HG02840 (cell line): Measurements from ENCODE around the gene ARHGEF12.

Experiments
- ATAC-seq: cut with Tn5 transposase; IDR thresholded peaks from one replicate; pipeline ENCODE4 v1.9.1; 2021; ENCODE audit warnings: mild to moderate bottlenecking, moderate library complexity, moderate number of reproducible peaks; ENCODE audit not compliant: unreplicated experiment, low FRiP score

Gene ARHGEF12, protein sequence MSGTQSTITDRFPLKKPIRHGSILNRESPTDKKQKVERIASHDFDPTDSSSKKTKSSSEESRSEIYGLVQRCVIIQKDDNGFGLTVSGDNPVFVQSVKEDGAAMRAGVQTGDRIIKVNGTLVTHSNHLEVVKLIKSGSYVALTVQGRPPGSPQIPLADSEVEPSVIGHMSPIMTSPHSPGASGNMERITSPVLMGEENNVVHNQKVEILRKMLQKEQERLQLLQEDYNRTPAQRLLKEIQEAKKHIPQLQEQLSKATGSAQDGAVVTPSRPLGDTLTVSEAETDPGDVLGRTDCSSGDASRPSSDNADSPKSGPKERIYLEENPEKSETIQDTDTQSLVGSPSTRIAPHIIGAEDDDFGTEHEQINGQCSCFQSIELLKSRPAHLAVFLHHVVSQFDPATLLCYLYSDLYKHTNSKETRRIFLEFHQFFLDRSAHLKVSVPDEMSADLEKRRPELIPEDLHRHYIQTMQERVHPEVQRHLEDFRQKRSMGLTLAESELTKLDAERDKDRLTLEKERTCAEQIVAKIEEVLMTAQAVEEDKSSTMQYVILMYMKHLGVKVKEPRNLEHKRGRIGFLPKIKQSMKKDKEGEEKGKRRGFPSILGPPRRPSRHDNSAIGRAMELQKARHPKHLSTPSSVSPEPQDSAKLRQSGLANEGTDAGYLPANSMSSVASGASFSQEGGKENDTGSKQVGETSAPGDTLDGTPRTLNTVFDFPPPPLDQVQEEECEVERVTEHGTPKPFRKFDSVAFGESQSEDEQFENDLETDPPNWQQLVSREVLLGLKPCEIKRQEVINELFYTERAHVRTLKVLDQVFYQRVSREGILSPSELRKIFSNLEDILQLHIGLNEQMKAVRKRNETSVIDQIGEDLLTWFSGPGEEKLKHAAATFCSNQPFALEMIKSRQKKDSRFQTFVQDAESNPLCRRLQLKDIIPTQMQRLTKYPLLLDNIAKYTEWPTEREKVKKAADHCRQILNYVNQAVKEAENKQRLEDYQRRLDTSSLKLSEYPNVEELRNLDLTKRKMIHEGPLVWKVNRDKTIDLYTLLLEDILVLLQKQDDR (N-terminal part only)

DNA sequence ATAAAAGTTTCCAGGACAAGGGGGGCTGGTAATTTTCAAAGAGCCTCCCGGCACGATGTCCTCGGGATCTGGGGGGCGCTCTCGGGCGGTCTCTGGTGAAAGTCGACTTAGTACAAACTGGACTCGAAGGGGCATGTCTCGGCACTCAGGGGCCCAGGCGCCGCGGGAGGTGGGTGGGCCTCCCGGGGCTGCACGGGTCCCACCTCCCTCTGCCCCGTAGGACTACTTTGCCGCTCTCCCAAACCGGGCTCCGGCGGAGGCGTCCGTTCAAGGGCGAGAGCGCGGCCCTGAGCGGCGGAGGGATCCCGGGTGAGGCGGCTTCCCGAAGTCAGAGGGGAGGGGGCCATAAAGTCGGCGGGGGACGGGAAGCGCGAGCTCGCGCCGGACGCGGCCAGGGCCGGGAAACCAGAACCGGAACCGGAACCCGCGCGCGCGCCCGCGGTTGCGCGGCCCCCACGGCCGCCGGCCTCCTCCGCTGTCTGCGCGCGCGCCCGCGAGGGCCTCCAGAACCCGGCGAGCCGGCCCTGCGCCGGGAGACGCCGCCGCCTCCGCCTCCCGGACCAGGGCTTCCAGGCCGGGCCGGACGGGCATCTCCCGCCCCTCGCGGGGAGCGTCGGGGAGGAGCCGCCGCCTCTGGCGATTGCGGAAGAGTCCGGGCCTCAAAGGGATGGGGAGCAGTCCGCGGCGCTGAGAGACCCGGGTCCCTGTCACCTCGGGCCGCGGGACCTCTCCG, at the start of gene ARHGEF12:
Gene ARHGEF12 (plus strand): TSS at position 506 of the 733 bp plus-strand sequence. CDS start 831 bp downstream, outside the sequence.
- ATAC-seq: peak; percentile 73

DNA sequence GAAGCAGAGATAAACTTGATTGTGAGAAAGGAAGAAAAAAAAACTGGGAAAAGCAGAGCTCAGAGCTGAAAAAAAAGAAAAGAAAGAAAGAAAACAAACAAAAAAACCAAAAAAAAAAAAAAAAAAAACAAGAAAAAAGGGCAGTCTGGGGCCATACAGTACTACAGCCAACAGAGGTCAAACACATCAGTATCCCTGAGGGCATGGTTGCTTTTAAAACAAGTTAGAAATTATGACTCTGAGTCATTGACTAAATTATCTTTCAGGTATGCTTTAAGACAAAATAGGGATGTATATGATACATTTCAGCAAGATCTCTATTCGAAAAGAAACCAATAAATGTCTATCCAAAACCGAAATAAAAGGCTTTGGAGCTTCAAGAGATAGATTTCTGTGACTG, 48.2 kb upstream of the ARHGEF12 start:
- no peak for ATAC-seq

GRCh38 chr11:120289426-120289825, 46.8 kb upstream of the ARHGEF12 start:
- no peak for ATAC-seq

- no peak for ATAC-seq
These were observed 45.3 kb upstream of the ARHGEF12 start for GRCh38 chr11:120290956-120291355.

DNA sequence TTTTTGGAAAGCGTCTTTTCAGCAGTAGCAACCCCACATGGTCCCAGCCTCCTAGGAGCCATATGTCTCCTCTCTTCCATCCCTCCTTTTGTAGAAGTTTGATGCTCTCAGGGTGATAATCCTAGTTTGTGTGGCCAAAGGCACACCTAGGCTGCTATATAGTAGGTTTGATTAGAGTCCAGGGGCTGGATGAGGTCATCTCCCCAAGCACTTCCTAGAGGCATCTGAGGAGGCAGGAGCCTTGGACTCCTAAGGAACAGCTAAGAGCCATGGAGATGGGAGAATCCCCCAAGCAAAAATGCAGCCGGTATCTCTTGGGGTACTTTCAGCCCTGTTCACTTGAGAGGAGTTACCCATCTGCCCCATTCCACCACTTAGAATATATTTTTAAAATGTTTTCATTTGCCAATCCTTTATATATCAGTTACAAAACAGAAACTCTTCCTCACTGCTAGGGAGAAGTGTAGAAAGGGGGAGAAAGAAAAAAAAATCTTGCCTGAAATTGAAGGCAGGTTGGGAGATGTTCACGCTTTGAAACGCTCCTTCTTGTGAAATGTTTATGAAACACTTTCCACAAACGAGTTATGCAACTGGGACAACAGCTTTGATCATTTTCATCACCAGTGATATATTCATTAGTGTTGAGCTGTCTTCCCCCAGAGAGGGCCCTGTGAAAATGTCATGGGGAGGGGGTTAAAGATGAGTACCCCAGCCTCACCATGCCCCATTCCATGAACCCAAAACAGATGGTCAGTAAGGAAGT, 43.0 kb upstream of the ARHGEF12 start:
- ATAC-seq: no peak

DNA sequence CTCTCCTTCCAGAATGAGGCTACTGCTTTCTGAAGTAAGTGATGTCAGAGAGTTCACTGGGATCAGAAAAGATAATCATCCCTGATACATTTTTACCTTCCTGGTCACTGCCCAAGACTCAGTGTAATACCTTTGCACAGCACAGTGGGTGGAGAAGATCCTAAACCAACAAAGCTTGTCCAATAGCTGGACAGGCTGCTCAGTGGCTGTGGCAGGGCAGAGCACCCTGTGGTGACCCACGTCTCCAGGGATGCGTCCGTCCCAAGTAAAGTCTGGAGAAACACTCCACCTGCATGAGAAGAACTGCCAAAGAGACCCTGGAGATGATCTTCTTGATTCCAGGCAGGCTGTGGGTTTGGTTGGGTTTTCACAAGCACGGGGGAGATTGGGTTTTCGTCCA, 42.1 kb upstream of the ARHGEF12 start:
- no peak for ATAC-seq

- no peak for ATAC-seq
These were observed 41.1 kb upstream of the ARHGEF12 start for GRCh38 chr11:120295099-120295498.

- ATAC-seq: no peak
These were observed 39.7 kb upstream of the ARHGEF12 start for GRCh38 chr11:120296554-120296953.

DNA sequence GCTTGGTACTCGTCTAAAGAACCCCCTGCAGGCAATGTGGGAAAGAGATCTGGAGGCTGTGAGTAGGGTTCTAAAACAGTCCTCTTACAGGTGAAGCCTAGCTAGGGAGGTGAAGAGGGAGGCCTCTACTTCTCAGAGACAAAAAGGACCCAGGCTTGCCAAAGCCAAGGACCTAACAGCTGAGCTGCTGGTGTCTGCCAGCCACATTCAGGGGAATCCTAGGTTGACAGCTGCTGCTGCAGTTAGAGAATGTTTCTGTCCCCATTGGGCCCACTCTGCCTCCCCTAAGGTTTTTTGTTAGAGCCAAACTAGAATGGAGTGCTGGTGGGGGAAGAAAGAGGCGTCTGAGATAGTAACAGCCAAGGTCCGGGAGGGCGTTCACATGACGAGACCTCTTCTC, 37.8 kb upstream of the ARHGEF12 start:
- ATAC-seq: no peak

DNA sequence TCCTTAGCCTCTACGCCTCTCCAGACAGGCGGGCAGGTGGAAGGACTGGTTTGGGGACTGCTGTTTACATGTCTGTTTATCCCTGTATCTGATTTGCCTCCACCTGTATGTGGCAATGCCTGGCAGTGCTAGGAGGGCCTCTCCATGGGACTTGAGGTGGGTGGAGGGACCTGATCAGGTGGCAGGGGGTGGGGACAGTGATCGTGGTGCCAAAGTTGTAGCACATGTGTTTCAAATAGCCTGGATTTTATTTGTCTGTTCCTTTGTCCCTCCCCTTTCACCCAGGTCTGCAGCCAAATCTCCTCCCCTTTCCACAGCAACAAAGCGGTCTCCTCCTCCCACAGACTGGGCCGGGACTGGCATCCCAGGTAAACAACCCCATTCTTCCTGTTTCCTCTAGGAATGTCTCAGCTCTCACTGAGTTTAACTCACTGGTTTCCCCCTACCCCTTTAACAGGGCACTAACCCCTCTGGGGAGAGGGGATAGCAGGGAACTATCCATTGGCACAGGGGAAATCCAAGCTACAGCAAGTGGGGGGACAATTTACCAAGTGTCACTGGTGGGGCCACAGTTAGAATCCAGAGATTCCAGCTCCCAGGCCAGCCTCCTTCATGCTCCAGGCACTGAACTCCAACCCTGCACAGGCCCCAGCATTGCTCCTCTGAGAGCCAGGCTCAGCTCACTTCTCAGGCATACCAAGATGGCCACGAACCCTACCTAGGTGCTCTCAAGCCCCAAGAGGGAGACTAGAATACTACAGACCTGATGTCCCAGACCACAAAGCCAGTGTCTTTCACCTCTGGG, 34.0 kb upstream of the ARHGEF12 start:
- ATAC-seq: no peak

GRCh38 chr11:120303004-120303637, 33.1 kb upstream of the ARHGEF12 start:
- no peak for ATAC-seq

DNA sequence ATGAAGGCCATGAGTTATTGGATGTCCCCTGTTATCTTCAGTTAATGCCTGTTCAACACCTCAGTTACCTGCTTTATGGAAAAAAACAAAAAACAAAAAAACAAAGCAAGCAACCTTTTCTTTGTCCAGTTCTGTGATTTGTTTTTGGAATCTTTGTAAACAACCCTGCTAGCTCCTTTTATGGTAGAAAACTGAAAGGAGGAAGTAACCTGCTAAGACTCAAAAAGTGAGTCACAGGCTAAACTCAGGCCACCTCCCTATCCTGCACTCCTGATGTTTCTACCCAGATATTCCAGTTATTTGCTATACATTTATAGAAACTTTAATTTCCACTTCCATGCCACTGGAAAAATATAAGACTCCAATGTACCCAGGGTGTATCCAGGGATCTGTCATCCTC, 31.7 kb upstream of the ARHGEF12 start:
- no peak for ATAC-seq

GRCh38 chr11:120305286-120305685, 30.9 kb upstream of the ARHGEF12 start:
- ATAC-seq: no peak

- no peak for ATAC-seq
These were observed 29.5 kb upstream of the ARHGEF12 start for GRCh38 chr11:120306519-120307242.

GRCh38 chr11:120307476-120307875, 28.7 kb upstream of the ARHGEF12 start:
- ATAC-seq: no peak

- no peak for ATAC-seq
These were observed 28.1 kb upstream of the ARHGEF12 start for GRCh38 chr11:120308081-120308480.

- no peak for ATAC-seq
These were observed 25.3 kb upstream of the ARHGEF12 start for GRCh38 chr11:120310870-120311269.

- no peak for ATAC-seq
These were observed 21.4 kb upstream of the ARHGEF12 start for GRCh38 chr11:120314861-120315260.
